Kidney (tissue), 14 donors: ENCODE data around the gene PHF12. TPM values are rescaled to one million over a fixed set of nuclear protein-coding genes. Genes with fewer than 3 reads are reported as not detected.
A peak's percentile ranks its signal among the peaks of the same experiment; 100 is the strongest.

Experiments
- DNase-seq, 5 donors: peaks; one replicate each; pipeline ENCODE4 v3.0.0-alpha.2; 2013 to 2020
- FAIRE-seq: peaks from 2 replicates; lab custom pipeline; 2012; peaks lifted over from hg19 to GRCh38; lab: Jason Lieb, UNC
- H3K27ac ChIP-seq, 2 donors: one replicate each; pipeline ENCODE4 v1.7.0; 2013; ENCODE audit warnings: low read depth in 2 of 2, low read length in 2 of 2, inconsistent platforms in 1 of 2
- H3K27me3 ChIP-seq: one replicate; pipeline ENCODE4 v1.7.1; 2013; ENCODE audit warnings: low read length, inconsistent platforms; ENCODE audit not compliant: control insufficient read depth, insufficient read depth
- H3K36me3 ChIP-seq, 3 donors: one replicate each; pipeline versions ENCODE4 v1.7.0 to v1.7.1; 2013; ENCODE audit warnings: low read length in 3 of 3, control low read depth in 1 of 3, inconsistent platforms in 1 of 3; ENCODE audit not compliant: insufficient read depth in 3 of 3, control insufficient read depth in 2 of 3
- H3K4me1 ChIP-seq, 3 donors: one replicate each; pipeline versions ENCODE4 v1.7.0 to v1.7.1; 2013; ENCODE audit warnings: low read length in 3 of 3, inconsistent platforms in 1 of 3, low read depth in 1 of 3; ENCODE audit not compliant: control insufficient read depth in 2 of 3, insufficient read depth in 2 of 3
- H3K4me3 ChIP-seq, 3 donors: one replicate each; pipeline versions ENCODE4 v1.7.0 to v1.8.1; 2013; ENCODE audit warnings: low read length in 3 of 3, control low read depth in 1 of 3, inconsistent platforms in 1 of 3
- H3K9ac ChIP-seq, 3 donors: one replicate each; pipeline versions ENCODE4 v1.7.0 to v1.7.1; 2013; ENCODE audit warnings: low read length in 3 of 3, control low read depth in 1 of 3, inconsistent platforms in 1 of 3
- H3K9me3 ChIP-seq, 3 donors: one replicate each; pipeline versions ENCODE4 v1.7.0 to v1.7.1; 2013; ENCODE audit warnings: low read length in 3 of 3, control low read depth in 1 of 3, inconsistent platforms in 1 of 3; ENCODE audit not compliant: control insufficient read depth in 2 of 3, insufficient read depth in 1 of 3
- CTCF ChIP-seq: IDR thresholded peaks from 3 replicates; pipeline ENCODE4 v1.5.1; 2012; ENCODE audit warnings: mild to moderate bottlenecking, moderate library complexity, borderline replicate concordance; ENCODE audit not compliant: insufficient read depth; ENCODE audit errors: extremely low read depth
- intact Hi-C: fragments of 100-400 bp; cut with DNase I; formaldehyde crosslinking; loops from one replicate; pipeline ENCODE4 v1.11.1; 2022
- polyA plus RNA-seq: library from polyadenylated mRNA; stranded (reverse); fragments of 350-450 nt; fragmentation: Illumina TruSeq; extraction: RNeasy Lipid Tissue Mini Kit (QIAGEN cat#74804); gene quantifications from one replicate; pipeline ENCODE4 v1.2.3, GENCODE V29; 2014; ENCODE audit warnings: low read depth, low replicate concordance; ENCODE audit not compliant: insufficient read depth
- total RNA-seq: library from RNA; stranded (reverse); fragmentation: NEBNext Ultra II Directional; extraction: Animal tissue kit (Norgen Biotek cat#: 25700); gene quantifications from one replicate; pipeline ENCODE4 v1.2.1, GENCODE V29; 2021
- donor health status: control.
- donor health status: control.
- donor health status: control.
- donor health status: control.
- donor health status: control.
- donor health status: DM: yes; HTN: yes; CAD: no.
- donor health status: Normal renal cell carcinoma (clear cell type).

PHF12 gene
- total and polyA plus RNA-seq, 2 donors from 2014 or later, result 8.8 to 50.4 TPM

DNA sequence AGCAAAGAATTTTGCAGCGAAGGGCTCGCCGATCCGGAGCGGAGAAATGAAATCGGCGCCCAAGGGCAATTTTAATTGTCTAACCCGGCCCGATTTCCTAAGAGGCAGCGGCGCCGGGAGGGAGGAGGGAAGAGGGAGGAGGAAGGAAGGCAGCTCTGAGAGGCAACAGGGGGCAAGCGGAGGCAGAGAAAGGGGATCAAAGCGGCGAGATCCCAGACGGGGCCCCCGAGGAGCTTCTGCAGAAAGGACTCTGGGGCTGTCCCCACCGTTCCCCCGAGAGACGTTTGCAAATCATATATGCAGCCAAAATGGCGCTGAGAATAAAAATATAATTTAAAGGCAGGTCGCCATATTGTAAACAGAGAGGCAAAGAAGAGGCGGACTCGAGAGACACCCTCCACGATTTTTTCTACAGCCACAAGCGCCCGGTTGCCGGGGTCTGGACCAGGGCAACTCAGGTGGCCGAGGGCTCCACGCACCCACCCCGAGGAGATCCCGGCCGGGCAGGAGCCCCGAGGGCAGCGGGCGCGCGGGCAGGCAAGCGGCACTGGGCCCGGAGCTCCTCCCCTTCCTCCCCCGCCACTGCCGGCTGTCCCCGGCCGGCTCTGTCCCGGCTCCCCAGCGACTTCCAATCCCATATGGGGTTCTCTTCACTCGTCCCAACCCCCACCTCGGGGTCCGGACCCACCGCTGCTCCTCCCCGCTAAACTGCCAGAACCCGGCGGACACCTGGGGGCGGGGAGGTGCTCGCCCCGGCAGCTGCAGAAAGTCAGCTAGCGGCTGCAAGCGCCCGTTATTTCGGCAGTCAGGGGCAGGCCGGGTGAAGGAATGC lies 1.9 kb downstream of the PHF12 start:
- TF ChIP-seq CTCF, result no peak
- peaks cover 0 to 2% (median 0%) of the 10 kb centered on the region in 3 donors for H3K36me3 ChIP-seq
- FAIRE-seq, result no peak
- intact Hi-C loops, result no loop called here
- peak overlapping the region; percentile 69 to 88 (median 81) for H3K9ac ChIP-seq
- peak overlapping the region; percentile 75 to 86 (median 76) for H3K4me3 ChIP-seq
- H3K9me3 ChIP-seq, result no peaks in the 10 kb centered on the region
- peak overlapping the region; percentile 85 to 88 for H3K27ac ChIP-seq
- peak; percentile 72 to 92 (median 86) for DNase-seq
- peaks cover 5 to 28% (median 27%) of the 10 kb centered on the region in 3 donors for H3K4me1 ChIP-seq
- no peaks in the 10 kb centered on the region for H3K27me3 ChIP-seq

GRCh38 chr17:28948873-28949184 lies 2.5 kb downstream of the PHF12 start:
- Histone ChIP-seq H3K36me3 (peaks cover 0 to 4% (median 2%) of the 10 kb centered on the region in 3 donors), H3K4me3 (peak overlapping the region; percentile 75 to 86 (median 76)), H3K4me1 (peaks cover 5 to 28% (median 27%) of the 10 kb centered on the region in 3 donors), H3K9ac (peak overlapping the region; percentile 68 to 88 (median 81)), H3K27ac (peak overlapping the region; percentile 85 to 88), H3K27me3 (no peaks in the 10 kb centered on the region), H3K9me3 (no peaks in the 10 kb centered on the region)
- DNase-seq, result no peak
- TF ChIP-seq CTCF, result no peak
- FAIRE-seq, result no peak
- intact Hi-C loops, result no loop called here

DNA sequence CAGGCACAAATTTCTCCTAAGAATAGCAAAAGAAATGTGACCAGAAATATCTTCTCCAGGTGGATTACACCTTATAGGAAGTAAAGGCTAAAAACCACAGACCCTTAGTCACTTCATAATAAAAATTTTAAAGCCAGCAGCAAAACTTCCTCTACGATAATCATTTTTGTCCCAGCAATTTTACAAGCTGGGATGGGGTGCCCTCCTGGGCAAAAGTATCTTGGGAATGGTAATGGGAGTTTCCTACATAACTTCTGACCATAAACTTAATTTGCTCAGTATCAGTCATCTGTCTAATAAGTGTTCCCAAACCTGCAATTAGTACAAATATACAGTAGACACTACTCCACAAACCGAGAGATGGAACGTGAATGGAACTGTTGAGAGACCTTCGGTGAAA lies 3.0 kb downstream of the PHF12 start:
- peak overlapping the region in 1 of 2 donors; percentile 88 for H3K27ac ChIP-seq
- peaks cover 0 to 4% (median 2%) of the 10 kb centered on the region in 3 donors for H3K36me3 ChIP-seq
- FAIRE-seq (no peak), DNase-seq (no peak)
- TF ChIP-seq CTCF, result no peak
- intact Hi-C loops, result no loop called here
- H3K27me3 ChIP-seq, result no peaks in the 10 kb centered on the region
- peak overlapping the region; percentile 75 to 86 (median 76) for H3K4me3 ChIP-seq
- H3K4me1 ChIP-seq, result peaks cover 5 to 26% (median 24%) of the 10 kb centered on the region in 3 donors
- no peaks in the 10 kb centered on the region for H3K9me3 ChIP-seq
- peak overlapping the region; percentile 68 to 88 (median 81) for H3K9ac ChIP-seq
